Cortex of kidney (tissue), 1 donor: ENCODE measurements around the gene BLMH.

Experiments
- DNase-seq: peaks from one replicate; lab custom pipeline; 2025; lab: John Stamatoyannopoulos, UW

Gene BLMH

GRCh38 chr17:30291543-30292285 lies at the start of gene BLMH:
Gene BLMH, minus strand, starts transcription at chr17:30291944. Its CDS starts 125 bp downstream, at chr17:30291819.
- DNase-seq = no peak

GRCh38 chr17:30340801-30341356 lies 49.1 kb upstream of the BLMH start:
- DNase-seq = no peak

- DNase-seq = no peak
Observed at GRCh38 chr17:30339086-30339485, 47.3 kb upstream of the BLMH start.

- no peak for DNase-seq
Observed at GRCh38 chr17:30337393-30337999, 45.8 kb upstream of the BLMH start.

GRCh38 chr17:30336369-30337171 lies 44.8 kb upstream of the BLMH start:
- no peak for DNase-seq

- no peak for DNase-seq
Observed at GRCh38 chr17:30334421-30334820, 42.7 kb upstream of the BLMH start.

- DNase-seq = no peak
Observed at GRCh38 chr17:30333503-30334360, 42.0 kb upstream of the BLMH start, which contains the start of gene TMIGD1. Gene TMIGD1, minus strand, starts transcription at chr17:30334057. Its CDS starts 1,924 bp downstream, at chr17:30332133.

GRCh38 chr17:30332057-30332542 lies 40.4 kb upstream of the BLMH start:
- DNase-seq = no peak

- no peak for DNase-seq
Observed at GRCh38 chr17:30326809-30327208, 35.1 kb upstream of the BLMH start.

- no peak for DNase-seq
Observed at GRCh38 chr17:30324723-30325122, 33.0 kb upstream of the BLMH start.

- DNase-seq = no peak
Observed at GRCh38 chr17:30323895-30324319, 32.2 kb upstream of the BLMH start.

GRCh38 chr17:30323262-30323894 lies 31.6 kb upstream of the BLMH start:
- no peak for DNase-seq

GRCh38 chr17:30321314-30321713 lies 29.6 kb upstream of the BLMH start:
- DNase-seq = no peak

- no peak for DNase-seq
Observed at GRCh38 chr17:30318155-30318554, 26.4 kb upstream of the BLMH start.

GRCh38 chr17:30316736-30317135 lies 25.0 kb upstream of the BLMH start:
- DNase-seq = no peak

GRCh38 chr17:30315106-30315505 lies 23.4 kb upstream of the BLMH start:
- DNase-seq = no peak

GRCh38 chr17:30314474-30314873 lies 22.7 kb upstream of the BLMH start:
- no peak for DNase-seq

GRCh38 chr17:30312226-30312625 lies 20.5 kb upstream of the BLMH start:
- DNase-seq = no peak

- DNase-seq = no peak
Observed at GRCh38 chr17:30310562-30310961, 18.8 kb upstream of the BLMH start.

GRCh38 chr17:30309591-30309990 lies 17.8 kb upstream of the BLMH start:
- DNase-seq = no peak

- no peak for DNase-seq
Observed at GRCh38 chr17:30308406-30308805, 16.7 kb upstream of the BLMH start.
